K562 (cell line): ENCODE data around the gene USP24. TPM values are rescaled to one million over a fixed set of nuclear protein-coding genes. Genes with fewer than 3 reads are reported as not detected.
A peak's percentile ranks its signal among the peaks of the same experiment; 100 is the strongest.

Experiments used
- ATAC-seq: fragments of 200-7000 bp; cut with Tn5 transposase; 3 replicates; pipeline ENCODE4 v1.9.1; 2020; ENCODE audit warnings: moderate library complexity
- BruUV-seq: library from RNA; stranded (reverse); fragments of 400-500 nt; replicated peaks from 2 replicates; lab custom pipeline; 2021; lab: Mats Ljungman, UMichigan
- CTCF ChIA-PET: fragments of 300-600 bp; formaldehyde crosslinking; extraction: SDS; loops from one replicate; lab custom pipeline; 2021; ENCODE audit warnings: low intra/inter-chr PET ratio; lab: Yijun Ruan, JAX
- POLR2A ChIA-PET: fragments of 300-600, 350-650 bp; sonication (Branson Sonifier 250); formaldehyde crosslinking; extraction: SDS; loops from one replicate; lab custom pipeline; 2021; ENCODE audit warnings: antibody characterized with exemption, inconsistent platforms; lab: Yijun Ruan, JAX
- DNase-seq, 4 experiments: peaks; one replicate each; pipeline versions ENCODE4 v3.0.0 to v3.0.0-alpha.2; 2011 to 2018; ENCODE audit warnings: low spot score in 3 of 4, mixed read lengths in 3 of 4; ENCODE audit errors: extremely low read depth in 1 of 4
- FAIRE-seq: peaks from 2 replicates; lab custom pipeline; 2011; peaks lifted over from hg19 to GRCh38; lab: Jason Lieb, UNC
- H2AFZ ChIP-seq: 2 replicates; pipeline ENCODE4 v1.6.0; 2011; ENCODE audit warnings: low read depth, low read length, control low read depth, inconsistent platforms
- H3K27ac ChIP-seq: fragments of 200-600 bp; 3 replicates; pipeline ENCODE4 v1.8.0; 2011; ENCODE audit warnings: low read depth, mild to moderate bottlenecking, control low read depth, inconsistent platforms, low read length, moderate library complexity, mixed read lengths; ENCODE audit errors: extremely low read depth
- H3K27me3 ChIP-seq, 2 experiments: fragments of 300-600 bp in 1 of 2; 2 replicates in 1 of 2; 3 replicates in 1 of 2; pipeline versions ENCODE4 v1.6.0 to v1.8.0; 2011; ENCODE audit warnings: inconsistent platforms in 2 of 2, low read length in 2 of 2, mild to moderate bottlenecking in 1 of 2, mixed read lengths in 1 of 2, moderate library complexity in 1 of 2; ENCODE audit not compliant: control insufficient read depth in 2 of 2, insufficient read depth in 2 of 2
- H3K36me3 ChIP-seq: fragments of 300-600 bp; 3 replicates; pipeline ENCODE4 v1.8.0; 2011; ENCODE audit warnings: mild to moderate bottlenecking, low read length, inconsistent platforms; ENCODE audit not compliant: control insufficient read depth, insufficient read depth
- H3K4me1 ChIP-seq, 2 experiments: fragments of 200-600 bp in 1 of 2; replicated peaks in 1 of 2; 2 replicates in 1 of 2; 3 replicates in 1 of 2; pipeline versions ENCODE4 v1.5.1 to v1.8.0; 2011; ENCODE audit warnings: inconsistent platforms in 2 of 2, low read length in 2 of 2, mild to moderate bottlenecking in 1 of 2, mixed read lengths in 1 of 2, moderate library complexity in 1 of 2; ENCODE audit not compliant: control insufficient read depth in 2 of 2, insufficient read depth in 2 of 2
- H3K4me2 ChIP-seq: 2 replicates; pipeline ENCODE4 v1.6.1; 2011; ENCODE audit warnings: low read length, control low read depth, inconsistent platforms, mixed read lengths; ENCODE audit not compliant: insufficient read depth
- H3K4me3 ChIP-seq: fragments of 200-600 bp; sonication (generic), shearing (Covaris generic); 2 replicates; pipeline ENCODE4 v1.5.1; 2016; ENCODE audit warnings: control low read depth, inconsistent platforms
- H3K79me2 ChIP-seq: fragments of 200-600 bp; 3 replicates; pipeline ENCODE4 v1.8.0; 2011; ENCODE audit warnings: low read length, inconsistent platforms; ENCODE audit not compliant: control insufficient read depth, insufficient read depth
- H3K9ac ChIP-seq, 2 experiments: 2 replicates each; pipeline versions ENCODE4 v1.6.0 to v1.6.1; 2011; ENCODE audit warnings: low read depth in 2 of 2, low read length in 2 of 2, control low read depth in 1 of 2, inconsistent platforms in 1 of 2, mild to moderate bottlenecking in 1 of 2, mixed read lengths in 1 of 2; ENCODE audit not compliant: insufficient read depth in 1 of 2
- H3K9me1 ChIP-seq: one replicate; pipeline ENCODE4 v1.6.0; 2011; ENCODE audit warnings: inconsistent platforms, mild to moderate bottlenecking, low read length, moderate library complexity; ENCODE audit not compliant: control insufficient read depth, insufficient read depth
- H3K9me3 ChIP-seq: replicated peaks from 2 replicates; pipeline ENCODE4 v1.5.1; 2011; ENCODE audit warnings: low read depth, low read length, inconsistent platforms; ENCODE audit not compliant: control insufficient read depth, insufficient read depth
- H4K20me1 ChIP-seq: replicated peaks from 2 replicates; pipeline ENCODE4 v1.6.1; 2011; ENCODE audit warnings: low read length, inconsistent platforms, mixed read lengths; ENCODE audit not compliant: control insufficient read depth, insufficient read depth
- CEBPB ChIP-seq: fragments of 450-650 bp; IDR thresholded peaks from 2 replicates; pipeline ENCODE4 v1.6.1; 2016; ENCODE audit warnings: missing genetic modification characterization, missing compliant biosample characterization
- CEBPG ChIP-seq, 3 experiments: fragments of 200-800 bp in 1 of 3; sonication (Bioruptor generic) in 1 of 3; sonication (generic) in 1 of 3; formaldehyde crosslinking in 1 of 3; IDR thresholded peaks in 2 of 3; conservative IDR thresholded peaks in 1 of 3; 2 replicates each; pipeline versions ENCODE4 v1.6.1 to v1.8.0; 2016 to 2022; ENCODE audit warnings: missing compliant biosample characterization in 2 of 3, missing genetic modification characterization in 2 of 3, mild to moderate bottlenecking in 1 of 3, missing genetic modification reagents in 1 of 3
- MIER1 ChIP-seq: fragments of 450-650 bp; IDR thresholded peaks from 2 replicates; pipeline ENCODE4 v1.6.1; 2016; ENCODE audit warnings: antibody characterized with exemption, mild to moderate bottlenecking, low read depth
- WGBS: fragments of 100-300 bp; shearing (Covaris generic); methylation state at CpG from one replicate; pipeline ENCODE4 v1.1.6; 2016; ENCODE audit warnings: low coverage, mixed read lengths; ENCODE audit not compliant: insufficient coverage; ENCODE audit errors: missing lambda C conversion rate; 5-methylcytosine and 5-hydroxymethylcytosine counted together
- in situ Hi-C: fragments of 300-500 bp; cut with MboI; formaldehyde crosslinking; loops from 4 replicates; pipeline ENCODE4 v1.15.0; 2018; ENCODE audit warnings: inconsistent platforms, mixed read lengths
- intact Hi-C: fragments of 100-400 bp; cut with micrococcal nuclease; formaldehyde crosslinking; loops from 2 replicates; pipeline ENCODE4 v1.14.2; 2022
- polyA plus RNA-seq, 8 experiments: library from polyadenylated mRNA; depleted of rRNA in 4 of 8; stranded (reverse) in 5 of 8; unstranded in 3 of 8; fragments of >200 nt; fragmentation: Nextera tagmentation in 2 of 8; fragmentation: Illumina TruSeq in 1 of 8; extraction: Ambion mirVana in 2 of 8; extraction: Trizol in 1 of 8; gene quantifications; 2 replicates each; pipeline versions ENCODE4 v1.2.1 to v1.2.3, GENCODE V29; 2011 to 2014; ENCODE audit warnings: inconsistent platforms in 1 of 8, missing spikeins in 1 of 8
- total RNA-seq, 7 experiments: library from RNA; depleted of rRNA in 6 of 7; stranded (reverse); fragments of >200 nt in 6 of 7; fragmentation: Illumina TruSeq in 2 of 7; extraction: Trizol in 2 of 7; gene quantifications; 2 replicates each; pipeline versions ENCODE4 v1.2.1 to v1.2.3, GENCODE V29; 2011 to 2021; ENCODE audit warnings: low replicate concordance in 1 of 7
- TF ChIP-seq, protein P1 (sequence below): fragments of 450-650 bp; IDR thresholded peaks from 2 replicates; pipeline ENCODE4 v1.6.1; 2017; ENCODE audit warnings: antibody characterized with exemption

Gene USP24
- total and polyA plus RNA-seq, 9 of the 15 experiments (the other 6 are each of a cell fraction or from before 2014, with no cell fraction given): 7.7 to 62.6 (median 36.8) TPM

DNA sequence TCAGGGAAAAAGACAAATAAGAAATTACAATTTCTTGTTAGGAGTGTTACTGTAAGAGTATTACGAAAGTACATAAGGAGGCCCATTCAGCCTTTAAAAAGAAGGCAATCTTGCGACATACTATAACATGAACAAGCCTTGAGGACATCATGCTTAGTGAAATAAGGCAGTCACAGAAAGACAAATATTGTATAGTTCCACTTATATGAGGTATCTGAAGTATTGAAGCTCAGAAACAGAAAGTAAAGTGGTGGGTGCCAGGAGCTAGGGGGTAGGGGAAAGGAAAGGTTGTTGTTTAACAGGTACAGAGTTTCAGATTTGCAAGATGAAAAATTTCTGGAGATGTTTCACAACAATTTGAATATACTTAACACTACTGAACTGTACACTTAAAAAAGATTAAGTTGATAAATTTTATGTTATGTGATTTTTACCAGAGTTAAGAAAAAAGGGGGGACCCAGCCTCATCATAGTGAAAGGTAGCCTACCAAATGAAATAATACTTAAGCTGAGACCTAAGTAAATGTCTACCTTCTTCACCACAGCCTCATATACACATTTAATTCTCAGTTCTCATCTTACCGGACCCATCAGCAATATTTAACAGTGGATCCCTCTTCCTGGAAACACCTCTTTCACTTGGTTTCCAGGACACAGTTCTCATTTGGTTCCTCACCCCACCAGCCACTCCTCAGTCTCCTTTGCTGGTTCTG is 19.5 kb downstream of the USP24 start:
- POLR2A ChIA-PET: interaction anchor here (0.8 to 2.7 kb wide), 7 partner anchors 12 to 17 kb away, joined by 3 to 16 read pairs (median 6); no protein-coding TSS in a partner anchor
- H3K9ac ChIP-seq: peak overlapping the region in 1 of 2 experiments; percentile 19; a peak in 1 of 4 replicates
- peak overlapping the region; percentile 66 for H3K4me2 ChIP-seq
- in situ Hi-C loops (no loop called here), intact Hi-C loops (no loop called here)
- H3K9me1 ChIP-seq: no peaks in the 10 kb centered on the region
- H3K36me3 ChIP-seq: peaks cover 39% of the 10 kb centered on the region
- WGBS: 61% methylated on average over 3 of the region's 3 CpGs
- H3K27ac ChIP-seq: peak overlapping the region; percentile 75
- no TSS peak for BruUV-seq
- no peaks in the 10 kb centered on the region for H3K27me3 ChIP-seq
- TF ChIP-seq, protein P1, sequence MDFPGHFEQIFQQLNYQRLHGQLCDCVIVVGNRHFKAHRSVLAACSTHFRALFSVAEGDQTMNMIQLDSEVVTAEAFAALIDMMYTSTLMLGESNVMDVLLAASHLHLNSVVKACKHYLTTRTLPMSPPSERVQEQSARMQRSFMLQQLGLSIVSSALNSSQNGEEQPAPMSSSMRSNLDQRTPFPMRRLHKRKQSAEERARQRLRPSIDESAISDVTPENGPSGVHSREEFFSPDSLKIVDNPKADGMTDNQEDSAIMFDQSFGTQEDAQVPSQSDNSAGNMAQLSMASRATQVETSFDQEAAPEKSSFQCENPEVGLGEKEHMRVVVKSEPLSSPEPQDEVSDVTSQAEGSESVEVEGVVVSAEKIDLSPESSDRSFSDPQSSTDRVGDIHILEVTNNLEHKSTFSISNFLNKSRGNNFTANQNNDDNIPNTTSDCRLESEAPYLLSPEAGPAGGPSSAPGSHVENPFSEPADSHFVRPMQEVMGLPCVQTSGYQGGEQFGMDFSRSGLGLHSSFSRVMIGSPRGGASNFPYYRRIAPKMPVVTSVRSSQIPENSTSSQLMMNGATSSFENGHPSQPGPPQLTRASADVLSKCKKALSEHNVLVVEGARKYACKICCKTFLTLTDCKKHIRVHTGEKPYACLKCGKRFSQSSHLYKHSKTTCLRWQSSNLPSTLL: peak; percentile 45; the same call in 1 of the 2 replicates
- TF ChIP-seq CEBPB (tag) (peak; percentile 97), MIER1 (no peak), CEBPG (CRISPR knock-in tag; IDR thresholded peaks at IDR 0.05) (no peak), CEBPG (tag; conservative IDR thresholded peaks at IDR 0.05 in 1 of 2, IDR thresholded peaks at IDR 0.05 in 1 of 2) (peak; percentile 82 to 85)
- FAIRE-seq (peak; percentile 15), ATAC-seq (peak; percentile 24; the same call in 2 of the 3 replicates), DNase-seq (no peak)
- H2AFZ ChIP-seq: no peak overlapping the region
- CTCF ChIA-PET: no interaction called here
- 0 out of 2 replicates have a peak, but pooled peaks cover 4% of the 10 kb centered on the region for H3K9me3 ChIP-seq
- peaks cover 19 to 73% of the 10 kb centered on the region in 2 experiments for H3K4me1 ChIP-seq
- H3K79me2 ChIP-seq: peaks cover 95% of the 10 kb centered on the region
- no peak overlapping the region for H3K4me3 ChIP-seq
- H4K20me1 ChIP-seq: no peaks in the 10 kb centered on the region
